Mucosa of descending colon (tissue), 3 donors: ENCODE results near the gene ACCSL. TPM values are rescaled to one million over a fixed set of nuclear protein-coding genes. Genes with fewer than 3 reads are reported as not detected.

ENCODE experiments used
- ATAC-seq: fragments of 200-7000 bp; cut with Tn5 transposase; one replicate; pipeline ENCODE4 v1.9.1; 2020; ENCODE audit warnings: mild to moderate bottlenecking, moderate library complexity
- DNase-seq, 3 donors: peaks; one replicate each; pipeline ENCODE4 v3.0.0-alpha.2; 2020
- H3K36me3 ChIP-seq: fragments of 200-600 bp; one replicate; pipeline ENCODE4 v1.8.0; 2021; ENCODE audit warnings: low read depth, mild to moderate bottlenecking
- H3K4me1 ChIP-seq: fragments of 200-600 bp; one replicate; pipeline ENCODE4 v1.8.0; 2021; ENCODE audit warnings: low read depth, mild to moderate bottlenecking
- H3K4me3 ChIP-seq: fragments of 200-600 bp; one replicate; pipeline ENCODE4 v1.8.0; 2021; ENCODE audit warnings: mild to moderate bottlenecking
- H3K9me3 ChIP-seq: fragments of 200-600 bp; one replicate; pipeline ENCODE4 v1.8.0; 2021; ENCODE audit warnings: mild to moderate bottlenecking
- intact Hi-C, 2 donors: fragments of 100-400 bp; cut with DNase I in 1 of 2; cut with micrococcal nuclease in 1 of 2; formaldehyde crosslinking; loops; one replicate each; pipeline versions ENCODE4 v1.11.0 to v1.11.1; 2022; cut with DNase I, micrococcal nuclease
- total RNA-seq, 3 donors: library from RNA; stranded (reverse); fragmentation: NEBNext Ultra II Directional in 2 of 3; extraction: Animal tissue kit (Norgen Biotek cat#: 25700) in 2 of 3; gene quantifications; one replicate each; pipeline versions ENCODE4 v1.2.1 to v1.2.4, GENCODE V29; 2021 to 2023
- TF ChIP-seq, protein P1 (sequence below): fragments of 200-600 bp; IDR thresholded peaks from one replicate; pipeline ENCODE4 v1.8.0; 2022; ENCODE audit warnings: antibody characterized with exemption, mild to moderate bottlenecking
- donor health status: DM: no; HTN: no; CAD: no; lungs with moderate emphysema.
- donor health status: DM: no; HTN: no; CAD: no.
- donor health status: DM: no; HTN: yes; CAD: no.

Gene ACCSL
- total RNA-seq, 3 donors from 2014 or later = not detected

DNA sequence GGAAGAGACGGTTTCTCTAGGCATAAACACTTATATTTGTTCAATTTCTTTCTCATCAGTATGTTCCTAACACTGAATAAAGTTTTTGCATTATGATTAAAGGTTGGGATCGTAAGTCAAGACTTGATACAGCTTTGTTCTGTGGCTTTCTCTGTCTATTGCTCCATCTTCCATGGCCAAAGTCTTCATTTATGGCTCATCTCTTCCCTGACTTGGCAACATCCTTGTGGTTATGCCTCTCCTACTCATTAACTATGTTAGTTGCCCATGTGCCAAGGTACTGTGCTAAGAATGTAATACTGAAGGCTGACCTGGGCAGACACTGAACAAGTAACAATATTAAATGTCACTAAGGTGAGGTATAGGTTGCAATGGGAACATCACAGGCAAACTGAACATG lies 1.6 kb upstream of the ACCSL start:
- H3K4me1 ChIP-seq = no peaks in the 10 kb centered on the region
- DNase-seq = no peak
- TF ChIP-seq, protein P1, sequence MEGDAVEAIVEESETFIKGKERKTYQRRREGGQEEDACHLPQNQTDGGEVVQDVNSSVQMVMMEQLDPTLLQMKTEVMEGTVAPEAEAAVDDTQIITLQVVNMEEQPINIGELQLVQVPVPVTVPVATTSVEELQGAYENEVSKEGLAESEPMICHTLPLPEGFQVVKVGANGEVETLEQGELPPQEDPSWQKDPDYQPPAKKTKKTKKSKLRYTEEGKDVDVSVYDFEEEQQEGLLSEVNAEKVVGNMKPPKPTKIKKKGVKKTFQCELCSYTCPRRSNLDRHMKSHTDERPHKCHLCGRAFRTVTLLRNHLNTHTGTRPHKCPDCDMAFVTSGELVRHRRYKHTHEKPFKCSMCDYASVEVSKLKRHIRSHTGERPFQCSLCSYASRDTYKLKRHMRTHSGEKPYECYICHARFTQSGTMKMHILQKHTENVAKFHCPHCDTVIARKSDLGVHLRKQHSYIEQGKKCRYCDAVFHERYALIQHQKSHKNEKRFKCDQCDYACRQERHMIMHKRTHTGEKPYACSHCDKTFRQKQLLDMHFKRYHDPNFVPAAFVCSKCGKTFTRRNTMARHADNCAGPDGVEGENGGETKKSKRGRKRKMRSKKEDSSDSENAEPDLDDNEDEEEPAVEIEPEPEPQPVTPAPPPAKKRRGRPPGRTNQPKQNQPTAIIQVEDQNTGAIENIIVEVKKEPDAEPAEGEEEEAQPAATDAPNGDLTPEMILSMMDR = no peak
- intact Hi-C loops = no loop called here
- ATAC-seq = peak; percentile 40
- no peak overlapping the region for H3K4me3 ChIP-seq
- H3K36me3 ChIP-seq = no peaks in the 10 kb centered on the region
- H3K9me3 ChIP-seq = peaks cover 2% of the 10 kb centered on the region

DNA sequence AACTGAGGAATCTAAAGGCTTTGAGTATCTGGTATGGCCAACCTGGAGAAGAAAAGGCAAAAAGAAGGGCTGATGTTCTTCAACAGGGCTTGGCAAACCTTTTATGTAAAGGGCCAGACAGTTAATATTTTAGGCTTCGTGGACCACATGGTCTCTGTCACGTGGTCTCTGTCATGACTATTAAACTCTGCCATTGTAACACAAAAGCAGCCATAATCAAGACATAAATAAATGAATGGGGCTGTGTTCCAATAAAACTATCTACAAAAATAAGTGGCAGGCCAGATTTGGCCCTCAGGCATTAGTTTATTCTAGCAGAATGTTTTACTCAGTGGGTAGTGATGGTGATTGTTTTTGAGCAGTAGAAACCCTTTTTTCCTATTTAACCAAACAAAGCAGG lies 483 bp upstream of the ACCSL start:
- H3K9me3 ChIP-seq = no peaks in the 10 kb centered on the region
- no peaks in the 10 kb centered on the region for H3K36me3 ChIP-seq
- intact Hi-C loops = no loop called here
- no peak for ATAC-seq
- TF ChIP-seq, protein P1 = no peak
- H3K4me3 ChIP-seq = no peak overlapping the region
- H3K4me1 ChIP-seq = no peaks in the 10 kb centered on the region
- no peak for DNase-seq

DNA sequence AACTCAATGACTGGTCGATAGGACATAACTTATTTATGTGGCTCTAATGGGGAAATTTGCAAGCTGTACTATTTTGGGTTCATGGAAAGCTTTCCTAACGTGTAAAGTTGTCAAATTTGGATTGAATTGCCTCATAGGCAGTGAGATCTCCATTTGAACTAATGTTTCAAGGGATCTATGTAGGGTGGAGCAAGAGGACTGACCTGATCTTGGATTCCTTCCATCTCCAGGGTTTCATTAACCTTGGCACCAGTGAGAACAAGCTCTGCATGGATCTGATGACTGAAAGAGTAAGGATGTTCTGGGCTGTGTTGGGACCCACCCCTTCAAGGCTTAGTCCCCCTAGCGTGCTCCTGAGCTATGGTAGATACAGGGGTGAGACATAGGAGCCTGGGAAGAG lies 2.1 kb downstream of the ACCSL start:
- Histone ChIP-seq H3K4me1 (no peaks in the 10 kb centered on the region), H3K4me3 (no peak overlapping the region), H3K9me3 (no peaks in the 10 kb centered on the region), H3K36me3 (no peaks in the 10 kb centered on the region)
- intact Hi-C loops = no loop called here
- TF ChIP-seq, protein P1 = no peak
- DNase-seq (no peak), ATAC-seq (no peak)

GRCh38 chr11:44051171-44051570 lies 3.4 kb downstream of the ACCSL start:
- H3K4me1 ChIP-seq = no peaks in the 10 kb centered on the region
- no peak overlapping the region for H3K4me3 ChIP-seq
- ATAC-seq (no peak), DNase-seq (no peak)
- H3K9me3 ChIP-seq = no peaks in the 10 kb centered on the region
- no peaks in the 10 kb centered on the region for H3K36me3 ChIP-seq
- TF ChIP-seq, protein P1 = no peak
- intact Hi-C loops = no loop called here

DNA sequence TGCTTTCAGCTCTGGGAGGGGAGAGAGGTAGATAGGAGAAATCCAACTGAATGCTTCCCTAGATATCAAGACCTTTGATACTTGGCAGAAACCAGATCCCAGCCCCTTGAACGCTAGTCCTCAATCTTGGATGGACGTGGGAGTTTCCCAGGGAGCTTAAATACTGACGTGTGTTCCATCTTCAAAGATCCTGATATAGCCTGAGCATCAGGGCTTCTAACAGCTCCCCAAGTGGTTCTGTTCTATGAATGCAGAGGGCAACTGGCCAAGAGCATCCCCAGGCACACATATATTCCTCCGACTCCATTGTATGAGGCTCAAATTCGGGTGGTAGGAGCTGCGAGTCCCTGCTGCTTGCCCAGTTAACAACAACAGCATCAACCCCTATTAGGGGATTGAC lies 9.6 kb downstream of the ACCSL start:
- ATAC-seq (no peak), DNase-seq (no peak)
- Histone ChIP-seq H3K4me1 (no peaks in the 10 kb centered on the region), H3K9me3 (no peaks in the 10 kb centered on the region), H3K4me3 (no peak overlapping the region), H3K36me3 (no peaks in the 10 kb centered on the region)
- TF ChIP-seq, protein P1 = no peak
- intact Hi-C loops = no loop called here

GRCh38 chr11:44058275-44058674 lies 10.5 kb downstream of the ACCSL start:
- Histone ChIP-seq H3K4me3 (no peak overlapping the region), H3K9me3 (no peaks in the 10 kb centered on the region), H3K36me3 (no peaks in the 10 kb centered on the region), H3K4me1 (no peaks in the 10 kb centered on the region)
- DNase-seq = no peak
- ATAC-seq = no peak
- TF ChIP-seq, protein P1 = no peak
- intact Hi-C loops = no loop called here
